Stimulated activated CD8-positive, alpha-beta memory T cell treated with anti-CD3 and anti-CD28 coated beads, Interleukin-4, amount 100 ng/mL, for 24 hours (primary cell): ENCODE results near the gene LRCH1.

Source experiments
- DNase-seq: peaks from one replicate; pipeline ENCODE4 v3.0.0-alpha.2; 2020; ENCODE audit warnings: low read depth

LRCH1 gene

DNA sequence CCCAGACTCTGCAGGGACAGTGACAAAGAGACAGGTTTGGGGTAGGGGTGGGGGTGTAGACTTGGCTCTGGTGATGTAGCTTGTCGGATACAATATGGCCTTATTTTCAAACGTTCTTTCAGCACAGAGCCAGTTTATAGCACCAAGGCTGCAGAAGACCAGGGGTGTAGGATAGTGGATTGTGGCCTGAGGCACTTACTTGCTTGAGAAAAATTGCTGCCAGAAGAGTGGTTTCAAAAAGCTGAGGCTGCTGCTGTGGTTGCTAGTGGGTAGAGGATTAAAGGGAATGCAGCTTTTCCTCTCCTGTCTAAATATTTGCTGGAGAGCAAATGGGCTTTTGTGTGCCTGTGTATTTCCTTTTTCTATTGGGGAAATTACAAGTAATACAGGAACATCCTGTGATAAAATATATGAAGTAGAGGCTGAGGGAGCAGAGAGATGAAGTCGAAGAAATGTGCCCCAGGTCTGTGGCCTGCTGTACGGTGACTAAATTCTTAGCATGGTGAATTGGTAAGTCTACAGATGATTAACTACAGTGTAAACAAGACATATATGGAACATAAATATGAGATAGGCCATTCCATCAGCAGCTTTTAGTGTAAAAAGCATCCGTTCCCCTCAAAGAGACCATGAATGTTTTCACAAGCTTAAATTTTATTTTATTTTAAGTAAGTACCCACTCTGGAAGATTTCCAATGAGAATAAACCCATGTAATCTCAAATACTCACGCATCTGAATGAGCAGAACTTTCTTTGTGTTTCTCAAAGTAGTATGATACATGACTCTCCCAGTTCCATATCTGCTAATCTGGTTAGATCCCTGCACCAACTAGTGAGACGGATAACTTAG is 112.9 kb downstream of the LRCH1 start:
- no peak for DNase-seq

GRCh38 chr13:46666727-46667456 is 113.9 kb downstream of the LRCH1 start:
- no peak for DNase-seq

DNA sequence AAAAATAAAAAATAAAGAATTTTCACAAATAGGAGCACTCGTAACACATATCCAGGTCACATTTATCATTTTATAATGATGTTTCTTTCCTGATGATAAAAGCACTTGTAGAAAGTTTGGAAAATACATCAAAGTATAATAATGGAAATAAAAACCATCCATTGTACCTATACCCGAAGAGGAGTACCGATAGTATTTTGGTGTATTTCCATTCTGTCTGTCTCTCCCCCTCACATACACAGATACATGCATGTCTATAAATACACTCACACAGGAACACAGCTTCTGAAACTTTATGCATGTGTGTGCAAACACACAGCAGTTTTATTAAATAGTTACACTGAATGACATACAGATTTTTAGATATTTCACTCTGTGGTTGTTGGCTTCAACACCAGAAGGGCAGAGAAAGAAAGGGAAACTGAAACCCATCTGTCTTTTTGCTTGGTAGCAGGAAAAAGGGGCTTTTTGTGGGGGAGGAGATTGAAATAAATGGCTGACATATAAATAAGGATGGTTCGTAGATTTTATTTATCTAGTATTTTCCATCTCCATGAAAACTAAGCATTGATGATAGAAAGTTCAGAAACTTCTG is 114.8 kb downstream of the LRCH1 start:
- no peak for DNase-seq

DNA sequence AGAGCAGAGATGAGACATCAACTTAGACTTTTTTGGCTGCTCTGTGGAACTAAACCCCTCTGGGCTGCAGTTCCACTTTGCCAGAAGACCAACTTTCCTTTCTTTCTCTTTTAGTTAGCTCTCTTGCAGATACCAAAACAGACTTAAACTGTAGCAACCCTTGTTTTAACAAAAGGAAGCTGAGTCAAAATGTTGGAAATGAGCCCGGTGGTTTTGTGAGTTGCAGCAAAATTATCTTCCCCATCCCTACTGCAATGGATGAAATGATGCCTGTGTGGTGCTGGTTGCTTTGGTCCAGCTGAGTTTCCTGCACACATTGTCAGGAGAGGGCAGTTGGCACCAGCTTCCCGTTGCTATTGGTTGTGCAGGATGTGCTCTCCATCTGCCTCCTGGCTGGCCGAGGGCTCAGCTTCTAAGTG is 115.3 kb downstream of the LRCH1 start:
- no peak for DNase-seq

DNA sequence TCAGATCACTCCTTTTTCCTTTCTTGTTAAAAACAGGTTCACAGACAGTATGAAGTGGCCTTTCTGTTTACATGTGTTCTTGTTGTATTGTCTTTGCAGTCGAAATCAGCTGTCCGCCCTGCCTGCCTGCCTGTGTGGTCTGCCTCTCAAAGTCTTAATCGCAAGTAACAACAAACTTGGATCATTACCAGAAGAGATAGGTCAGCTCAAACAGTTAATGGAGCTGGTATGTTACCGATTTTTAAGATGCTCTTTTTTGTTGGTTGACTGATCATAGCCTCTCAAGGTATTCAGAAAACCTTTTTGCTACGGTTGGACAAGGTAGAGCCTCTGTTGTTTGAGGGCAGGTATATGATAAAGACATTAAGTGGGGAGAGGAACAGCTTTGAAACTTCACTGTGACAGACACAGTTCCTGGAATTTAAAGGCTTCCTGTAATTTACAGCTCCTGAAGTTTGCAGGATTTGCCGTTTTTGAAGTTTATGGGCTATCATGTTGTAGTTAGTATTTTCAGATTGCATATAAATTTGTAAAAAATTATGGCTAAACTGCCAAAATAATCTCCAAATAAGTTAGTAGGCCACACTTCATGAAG is 116.1 kb downstream of the LRCH1 start:
- DNase-seq, result no peak

DNA sequence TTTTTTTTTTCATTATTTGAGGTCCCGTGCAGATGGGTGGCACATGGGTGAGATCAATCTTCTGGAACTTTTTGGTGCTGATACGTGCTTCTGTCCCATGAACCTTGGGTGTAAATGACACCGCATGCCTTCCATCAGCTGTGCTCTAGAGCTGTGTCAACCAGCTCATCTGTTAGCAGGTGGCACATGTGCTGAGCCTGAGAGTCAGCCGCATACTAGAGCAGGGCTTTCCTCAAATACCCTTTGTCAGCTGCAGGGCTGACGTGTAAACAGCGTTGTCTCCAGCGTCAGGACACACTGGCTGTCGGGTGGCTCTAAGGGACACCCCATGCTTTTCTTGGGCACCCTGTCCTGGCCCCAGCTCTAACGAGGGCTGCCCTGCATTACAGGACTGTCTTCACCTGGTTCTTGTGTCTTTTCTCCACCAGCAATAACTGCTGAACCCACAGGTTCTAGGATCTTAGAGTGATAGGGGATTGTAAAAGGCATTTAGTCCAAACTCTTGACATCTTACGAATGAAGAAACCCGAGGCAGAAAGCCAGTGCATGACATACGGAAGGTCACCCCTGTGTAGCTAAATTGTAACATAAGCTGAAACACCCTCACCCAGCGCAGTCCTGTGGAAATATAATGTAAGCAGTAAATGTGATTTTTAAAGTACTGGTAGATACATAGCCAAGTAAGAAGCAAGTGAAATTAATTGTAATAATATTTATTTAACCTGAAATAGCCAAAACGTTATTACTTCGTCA is 119.5 kb downstream of the LRCH1 start:
- DNase-seq, result no peak

- DNase-seq, result no peak
These were observed 122.0 kb downstream of the LRCH1 start for GRCh38 chr13:46675016-46675415.

GRCh38 chr13:46676378-46676725 is 123.4 kb downstream of the LRCH1 start:
- no peak for DNase-seq

DNA sequence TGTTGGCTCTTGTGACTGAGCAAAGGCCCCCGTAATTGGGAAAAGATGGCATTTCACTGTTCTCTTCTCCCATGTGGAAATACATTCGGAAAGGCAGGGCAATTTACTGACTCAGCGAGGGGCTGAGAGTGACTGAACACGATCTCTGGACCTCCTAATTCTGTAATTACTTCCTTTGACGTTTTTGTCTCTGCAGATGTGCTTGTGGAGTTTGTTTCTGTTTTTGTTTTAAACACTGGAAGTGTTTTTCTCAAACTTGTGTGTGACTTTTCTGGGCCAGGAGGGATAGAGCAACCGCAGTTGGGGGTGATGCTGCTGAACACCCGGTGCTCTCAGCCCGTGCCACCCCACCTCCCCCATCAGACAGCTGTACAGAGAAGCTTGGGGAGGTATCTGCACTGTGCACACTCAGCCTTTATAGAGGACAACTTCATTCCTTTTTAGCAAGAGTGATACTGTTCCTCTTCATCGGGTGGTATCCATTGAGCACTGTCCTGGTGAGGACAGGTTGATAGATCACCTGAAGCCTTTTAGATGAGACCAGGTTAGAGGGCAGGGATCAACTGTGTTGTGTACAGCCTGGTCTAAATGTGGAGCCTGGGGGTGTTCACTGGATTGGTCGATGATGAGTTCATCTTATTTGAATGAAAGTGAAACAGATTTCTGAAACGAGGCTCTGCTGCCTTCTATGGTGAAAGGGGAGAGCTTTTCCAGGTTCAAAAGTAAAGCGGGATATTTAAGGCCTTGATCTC is 126.6 kb downstream of the LRCH1 start:
- DNase-seq, result peak; percentile 2

- no peak for DNase-seq
These were observed 129.0 kb downstream of the LRCH1 start for GRCh38 chr13:46682015-46682414.

DNA sequence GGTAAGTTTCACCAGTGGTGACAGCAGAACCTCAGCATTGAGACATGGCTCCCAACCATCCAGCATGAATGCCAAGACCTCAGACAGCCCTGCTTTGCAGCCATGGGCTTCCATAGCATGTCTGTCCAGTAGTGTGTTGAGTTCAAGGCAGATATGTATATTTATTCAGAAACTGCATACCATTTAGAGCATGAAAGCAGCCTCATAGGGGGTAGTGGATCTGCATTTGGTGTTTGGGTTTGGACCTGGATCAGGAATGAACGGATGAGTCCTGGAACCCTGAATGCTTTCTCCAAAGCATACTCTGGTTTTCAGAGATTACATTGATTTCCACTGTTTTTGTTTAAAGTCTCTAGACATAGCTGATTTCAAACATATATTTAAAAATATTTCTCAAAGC is 129.7 kb downstream of the LRCH1 start:
- DNase-seq, result no peak

DNA sequence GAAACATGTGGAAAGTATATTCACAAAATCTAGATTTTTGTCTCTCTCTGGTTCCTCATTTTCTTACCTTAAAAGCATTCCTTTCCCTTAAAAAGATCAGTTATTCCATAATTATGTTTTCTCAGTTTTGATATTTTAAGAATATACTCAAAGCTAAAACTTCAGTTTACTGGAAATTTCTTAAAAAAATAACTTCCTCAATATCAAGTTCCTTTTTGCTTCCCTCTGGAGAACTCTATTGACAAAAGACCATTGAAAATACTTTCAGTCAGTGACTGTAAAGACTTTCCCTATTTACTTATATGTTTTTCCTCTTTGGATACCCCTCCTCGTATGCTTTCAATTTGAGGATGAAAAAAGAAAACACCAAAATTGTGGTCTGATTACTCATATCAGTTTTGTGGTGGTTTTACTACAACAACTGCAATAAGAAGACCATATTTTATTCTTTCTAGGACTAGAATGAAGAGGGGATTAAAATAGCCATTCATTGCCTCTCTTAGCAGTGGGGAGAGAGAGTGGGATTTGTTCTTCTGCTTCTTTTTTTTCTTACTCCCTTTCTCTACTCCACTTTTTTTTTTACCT is 130.8 kb downstream of the LRCH1 start:
- DNase-seq, result no peak

DNA sequence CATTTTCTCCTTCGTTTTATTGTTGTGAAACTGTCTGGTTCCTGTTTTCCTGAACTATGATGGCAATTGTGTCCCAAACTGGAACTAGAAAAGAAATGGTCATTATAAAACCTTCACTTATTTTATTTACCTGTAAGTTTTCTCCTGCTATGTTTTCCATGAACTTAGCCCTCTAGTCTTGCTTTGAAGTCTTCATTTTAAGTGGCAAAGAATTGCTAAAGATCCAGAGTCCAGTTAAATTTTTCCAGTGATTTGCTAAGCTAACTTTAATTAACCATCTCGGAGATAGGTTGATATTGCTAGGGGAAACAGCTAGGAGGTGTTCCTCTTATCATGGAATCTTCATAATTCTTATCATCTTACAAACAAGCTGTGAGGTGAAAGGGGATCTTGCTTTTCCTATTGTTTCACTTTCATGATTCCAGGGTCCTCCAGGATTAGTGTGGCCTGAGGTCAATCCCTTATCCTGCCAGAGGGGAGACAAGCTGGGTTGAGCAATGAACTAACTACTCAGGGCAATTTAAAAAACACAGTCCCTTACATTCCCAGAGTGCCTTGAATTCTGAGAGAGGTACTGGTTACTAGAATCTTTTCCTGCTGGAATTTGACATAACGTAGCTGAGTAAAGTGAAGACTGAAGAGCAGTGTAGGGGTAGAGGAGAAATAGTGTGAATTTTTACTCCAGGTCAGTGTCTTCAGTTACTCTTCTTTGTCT is 131.5 kb downstream of the LRCH1 start:
- no peak for DNase-seq

DNA sequence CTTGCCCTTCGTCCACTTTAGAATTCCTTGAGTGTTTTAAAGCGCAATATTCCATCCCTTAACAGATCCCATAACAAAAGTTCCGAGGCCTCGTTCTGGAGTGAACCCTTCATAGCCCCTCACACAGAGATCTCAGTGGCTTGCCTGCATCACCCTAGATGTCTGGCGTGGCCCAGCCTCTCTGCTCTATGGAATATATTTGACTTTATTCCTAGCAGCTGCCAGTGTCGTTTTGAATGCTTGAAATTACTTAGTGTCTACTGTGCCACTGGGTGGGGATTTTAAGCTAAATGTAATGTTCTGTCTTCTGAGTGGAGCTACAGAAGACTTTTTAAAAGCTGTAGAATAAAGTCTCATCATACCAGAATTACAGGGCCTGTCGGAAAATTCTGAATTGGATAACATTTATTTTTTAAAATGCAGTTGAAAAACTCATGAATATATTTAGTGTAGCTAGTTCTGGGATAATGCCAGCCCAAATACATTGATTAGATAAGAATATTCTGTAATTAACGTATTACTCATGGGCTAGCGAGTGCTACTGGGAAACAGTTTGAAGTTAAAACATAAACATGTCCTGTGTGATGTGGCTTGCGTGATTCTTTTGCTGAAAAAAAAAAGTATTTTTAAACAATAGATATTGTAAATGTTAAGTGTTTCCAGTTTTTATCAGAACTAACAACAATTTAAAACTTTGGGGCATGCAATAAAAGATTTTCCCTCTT is 132.2 kb downstream of the LRCH1 start:
- DNase-seq, result no peak

DNA sequence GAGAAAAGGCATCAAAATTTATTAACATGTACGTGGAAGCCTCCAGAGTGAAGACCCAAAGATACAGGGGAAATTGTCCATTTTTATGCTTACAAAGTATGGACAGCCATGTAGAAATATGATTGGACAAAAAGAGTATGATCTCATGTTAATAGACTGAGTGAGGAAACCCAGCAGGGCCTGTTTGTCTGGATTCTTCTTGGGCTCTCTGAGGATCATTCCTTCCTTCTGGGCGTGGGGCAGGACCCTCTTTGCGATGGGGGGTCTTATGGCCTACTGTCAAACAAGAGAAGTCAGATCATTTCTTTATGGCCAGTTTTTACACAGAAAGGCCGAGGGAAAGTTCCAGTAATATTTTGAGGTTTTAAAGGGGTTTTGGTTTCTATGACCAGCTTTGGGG is 133.2 kb downstream of the LRCH1 start:
- no peak for DNase-seq

- no peak for DNase-seq
These were observed 134.8 kb downstream of the LRCH1 start for GRCh38 chr13:46687810-46688209.

- no peak for DNase-seq
These were observed 135.3 kb downstream of the LRCH1 start for GRCh38 chr13:46688306-46688705.

DNA sequence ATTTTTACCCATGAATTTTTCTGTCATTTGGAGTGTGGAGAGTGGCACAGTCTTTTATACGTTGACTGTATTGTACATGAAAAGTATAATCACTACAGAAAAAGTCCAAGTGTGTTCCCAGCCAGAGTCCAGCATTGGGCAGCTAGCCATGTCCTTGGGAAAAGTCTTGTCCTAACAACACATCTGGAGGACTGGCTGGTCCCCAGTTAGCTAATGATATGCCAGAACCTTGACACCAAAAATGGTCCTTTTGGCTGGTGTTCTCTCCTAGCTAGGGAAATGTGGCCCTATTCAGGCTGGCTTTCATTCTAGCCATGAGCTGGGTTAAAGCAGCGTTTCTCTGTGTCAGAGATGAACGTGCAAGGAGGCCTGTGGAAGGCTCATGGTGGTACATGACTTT is 145.0 kb downstream of the LRCH1 start:
- no peak for DNase-seq

DNA sequence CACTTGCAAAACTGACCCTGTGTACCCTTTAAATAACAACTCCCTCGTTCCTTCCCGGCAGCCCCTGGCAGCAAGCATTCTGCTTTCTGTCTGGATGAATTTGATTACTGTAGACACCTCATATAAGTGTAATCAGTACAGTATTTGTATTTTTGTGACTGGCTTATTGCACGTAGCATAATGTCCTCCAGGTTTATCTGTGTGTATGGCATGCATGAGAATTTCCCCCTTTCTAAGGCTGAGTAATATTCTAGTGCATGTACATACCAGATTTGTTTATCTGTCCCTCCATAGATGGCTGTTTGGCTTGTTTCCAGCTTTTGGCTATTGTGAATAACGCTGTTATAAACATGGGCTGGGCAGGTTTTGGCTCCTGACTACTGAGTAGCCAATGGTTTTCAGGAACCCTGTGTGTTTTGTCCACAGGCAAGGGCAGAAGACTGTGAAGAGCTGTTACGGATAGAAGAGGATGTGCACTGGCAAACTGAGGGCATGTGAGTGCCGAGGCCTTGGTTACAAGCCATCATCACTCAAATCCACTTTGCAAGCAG is 146.0 kb downstream of the LRCH1 start:
- DNase-seq, result no peak
